ENCODE measurements around the gene TFEC.

- TF ChIP-seq POLR2A (IDR thresholded peaks at IDR 0.05), result no peak
- no peak for TF ChIP-seq CTCF (IDR thresholded peaks at IDR 0.05)
Measured at GRCh38 chr7:115964799-115965198, 65.8 kb downstream of the TFEC start.
